IMR-90 (cell line): ENCODE data around the gene IRS2. TPM values are rescaled to one million over a fixed set of nuclear protein-coding genes. Genes with fewer than 3 reads are reported as not detected.

Experiments
- ATAC-seq: fragments of 200-7000 bp; cut with Tn5 transposase; 2 replicates; pipeline ENCODE4 v1.9.1; 2020; ENCODE audit warnings: low read depth, mild to moderate bottlenecking, moderate library complexity
- BruUV-seq: library from RNA; stranded (reverse); fragments of 400-500 nt; replicated peaks from 2 replicates; lab custom pipeline; 2021; lab: Mats Ljungman, UMichigan
- CTCF ChIA-PET: fragments of 300-600 bp; formaldehyde crosslinking; extraction: SDS; loops from one replicate; lab custom pipeline; 2021; ENCODE audit warnings: antibody characterized with exemption; lab: Yijun Ruan, JAX
- POLR2A ChIA-PET: fragments of 300-600 bp; sonication (Branson Sonifier 250); formaldehyde crosslinking; loops from one replicate; lab custom pipeline; 2022; ENCODE audit warnings: antibody characterized with exemption; ENCODE audit not compliant: unreplicated experiment; lab: Charles Lee
- DNase-seq: peaks from one replicate; pipeline ENCODE4 v3.0.0; 2013
- H2AFZ ChIP-seq: replicated peaks from 2 replicates; pipeline ENCODE3; 2013; ENCODE audit warnings: low read length, mild to moderate bottlenecking; ENCODE audit not compliant: poor library complexity
- H2AK5ac ChIP-seq: 2 replicates; pipeline ENCODE4 v1.6.1; 2013; ENCODE audit warnings: low read depth, low read length, inconsistent platforms
- H2AK9ac ChIP-seq: replicated peaks from 2 replicates; pipeline ENCODE3; 2013; ENCODE audit warnings: mild to moderate bottlenecking, low read depth, low read length, moderate library complexity; ENCODE audit not compliant: poor library complexity
- H2BK120ac ChIP-seq: 2 replicates; pipeline ENCODE4 v1.6.1; 2013; ENCODE audit warnings: low read depth, low read length, inconsistent platforms
- H2BK15ac ChIP-seq: 3 replicates; pipeline ENCODE4 v1.6.1; 2013; ENCODE audit warnings: low read depth, low read length, inconsistent platforms
- H2BK20ac ChIP-seq: 2 replicates; pipeline ENCODE4 v1.6.1; 2013; ENCODE audit warnings: low read depth, mild to moderate bottlenecking, inconsistent platforms, low read length, moderate library complexity
- H2BK5ac ChIP-seq: 2 replicates; pipeline ENCODE4 v1.6.1; 2013; ENCODE audit warnings: mild to moderate bottlenecking, low read depth, low read length, inconsistent platforms; ENCODE audit not compliant: poor library complexity, severe bottlenecking
- H3K14ac ChIP-seq: replicated peaks from 2 replicates; pipeline ENCODE4 v1.6.1; 2013; ENCODE audit warnings: low read depth, low read length, inconsistent platforms
- H3K18ac ChIP-seq: 2 replicates; pipeline ENCODE4 v1.6.1; 2013; ENCODE audit warnings: low read depth, low read length, control low read depth
- H3K23ac ChIP-seq: 2 replicates; pipeline ENCODE4 v1.6.1; 2013; ENCODE audit warnings: low read depth, low read length, inconsistent platforms
- H3K27ac ChIP-seq: 2 replicates; pipeline ENCODE4 v1.5.1; 2013; ENCODE audit warnings: mild to moderate bottlenecking, control low read depth, low read length; ENCODE audit not compliant: insufficient read depth
- H3K27me3 ChIP-seq: 2 replicates; pipeline ENCODE4 v1.6.1; 2013; ENCODE audit warnings: low read length; ENCODE audit not compliant: control insufficient read depth, insufficient read depth
- H3K36me3 ChIP-seq: 2 replicates; pipeline ENCODE4 v1.6.1; 2013; ENCODE audit warnings: low read length, mixed read lengths; ENCODE audit not compliant: control insufficient read depth, insufficient read depth
- H3K4ac ChIP-seq: 2 replicates; pipeline ENCODE4 v1.6.1; 2013; ENCODE audit warnings: low read depth, low read length, inconsistent platforms
- H3K4me1 ChIP-seq: 2 replicates; pipeline ENCODE4 v1.6.1; 2013; ENCODE audit warnings: low read length, mixed read lengths; ENCODE audit not compliant: control insufficient read depth, insufficient read depth
- H3K4me2 ChIP-seq: 2 replicates; pipeline ENCODE4 v1.6.1; 2013; ENCODE audit warnings: low read depth, mild to moderate bottlenecking, control low read depth, low read length, moderate library complexity
- H3K4me3 ChIP-seq: 2 replicates; pipeline ENCODE4 v1.5.1; 2013; ENCODE audit warnings: low read depth, mild to moderate bottlenecking, control low read depth, low read length, moderate library complexity; ENCODE audit not compliant: insufficient read depth
- H3K56ac ChIP-seq: 2 replicates; pipeline ENCODE4 v1.6.1; 2013; ENCODE audit warnings: low read length, inconsistent platforms; ENCODE audit not compliant: insufficient read depth; ENCODE audit errors: extremely low read depth
- H3K79me1 ChIP-seq, 2 experiments: 2 replicates each; pipeline ENCODE4 v1.6.1; 2013; ENCODE audit warnings: low read length in 2 of 2, inconsistent platforms in 1 of 2, low read depth in 1 of 2
- H3K9ac ChIP-seq: 2 replicates; pipeline ENCODE4 v1.6.1; 2013; ENCODE audit warnings: low read depth, low read length, control low read depth
- H3K9me1 ChIP-seq: 2 replicates; pipeline ENCODE4 v1.6.1; 2013; ENCODE audit warnings: low read length, inconsistent platforms; ENCODE audit not compliant: insufficient read depth
- H3K9me3 ChIP-seq: 2 replicates; pipeline ENCODE4 v1.6.1; 2013; ENCODE audit warnings: low read length; ENCODE audit not compliant: control insufficient read depth, insufficient read depth
- H4K20me1 ChIP-seq: 2 replicates; pipeline ENCODE4 v1.6.1; 2013; ENCODE audit warnings: low read length, inconsistent platforms; ENCODE audit not compliant: insufficient read depth
- H4K5ac ChIP-seq: 2 replicates; pipeline ENCODE4 v1.6.1; 2013; ENCODE audit warnings: mild to moderate bottlenecking, low read depth, low read length, control low read depth
- H4K8ac ChIP-seq, 2 experiments: 2 replicates each; pipeline ENCODE4 v1.6.1; 2013; ENCODE audit warnings: low read depth in 2 of 2, low read length in 2 of 2, control low read depth in 1 of 2, inconsistent platforms in 1 of 2
- H4K91ac ChIP-seq: 2 replicates; pipeline ENCODE4 v1.6.1; 2013; ENCODE audit warnings: low read depth, low read length, inconsistent platforms; ENCODE audit not compliant: insufficient read depth
- CEBPB ChIP-seq: IDR thresholded peaks from 2 replicates; pipeline ENCODE4 v1.6.1; 2012; ENCODE audit warnings: low read depth, low read length, improper control_type of control experiment
- CHD1 ChIP-seq: IDR thresholded peaks from 2 replicates; pipeline ENCODE4 v1.6.1; 2012; ENCODE audit warnings: low read depth, low read length, improper control_type of control experiment
- CTCF ChIP-seq: conservative IDR thresholded peaks from 2 replicates; pipeline ENCODE4 v1.5.1; 2012; ENCODE audit warnings: mild to moderate bottlenecking, low read depth, low read length, improper control_type of control experiment
- MAZ ChIP-seq: IDR thresholded peaks from 2 replicates; pipeline ENCODE4 v1.6.1; 2012; ENCODE audit warnings: low read depth, mild to moderate bottlenecking, low read length, improper control_type of control experiment, moderate library complexity, borderline replicate concordance
- RCOR1 ChIP-seq: IDR thresholded peaks from 2 replicates; pipeline ENCODE4 v1.6.1; 2012; ENCODE audit warnings: mild to moderate bottlenecking, low read length, improper control_type of control experiment; ENCODE audit not compliant: insufficient replicate concordance
- SMC3 ChIP-seq: fragments of 150-350 bp; IDR thresholded peaks from 2 replicates; pipeline ENCODE4 v1.6.1; 2016; ENCODE audit warnings: low read depth, mild to moderate bottlenecking, antibody characterized with exemption, low read length, moderate library complexity
- WGBS, 2 experiments: methylation state at CpG; one replicate each; pipeline versions ENCODE4 v1.1.5 to v1.1.7; 2013; ENCODE audit warnings: missing lambda C conversion rate in 2 of 2; ENCODE audit not compliant: insufficient read length in 1 of 2; ENCODE audit errors: extremely low coverage in 2 of 2; 5-methylcytosine and 5-hydroxymethylcytosine counted together
- dilution Hi-C: fragments of 300-500 bp; cut with HindIII; formaldehyde crosslinking; loops from one replicate; pipeline ENCODE4 v1.14.3; 2018; ENCODE audit warnings: low sequenced_read_pairs; ENCODE audit not compliant: unreplicated experiment
- in situ Hi-C: fragments of 300-500 bp; cut with MboI; formaldehyde crosslinking; loops from 3 replicates; pipeline ENCODE4 v1.14.3; 2019; ENCODE audit warnings: low sequenced_read_pairs, inconsistent platforms, mixed read lengths
- intact Hi-C: fragments of 100-400 bp; cut with micrococcal nuclease; formaldehyde crosslinking; loops from 2 replicates; pipeline ENCODE4 v1.10.0; 2022
- polyA plus RNA-seq, 3 experiments: library from polyadenylated mRNA; depleted of rRNA; stranded (reverse); fragments of >200 nt; gene quantifications; 2 replicates each; pipeline ENCODE4 v1.2.3, GENCODE V29; 2012; ENCODE audit warnings: low replicate concordance in 1 of 3
- total RNA-seq: library from RNA; depleted of rRNA; stranded (reverse); fragments of >200 nt; gene quantifications from 2 replicates; pipeline ENCODE4 v1.2.3, GENCODE V29; 2012

IRS2 gene
- total and polyA plus RNA-seq, 2 of the 4 experiments (the other 2 are of a cell fraction): 0.36 to 1.4 TPM

GRCh38 chr13:109782823-109783431 is 3.5 kb downstream of the IRS2 start:
- no TSS peak for BruUV-seq
- H3K27ac ChIP-seq: no peak overlapping the region
- H2AK9ac ChIP-seq: no peak overlapping the region
- WGBS, 2 experiments: 98% methylated on average over 63 of the region's 72 CpGs; no CpG with 5 or more reads in 1 of the 2 experiments
- dilution Hi-C loops (loop anchor here (25.0 kb wide), 1 partner anchor 329 kb away; no protein-coding TSS in a partner anchor), in situ Hi-C loops (no loop called here), intact Hi-C loops (no loop called here)
- no peak overlapping the region for H4K91ac ChIP-seq
- no peak overlapping the region for H2AK5ac ChIP-seq
- H3K27me3 ChIP-seq: peaks cover 2% of the 10 kb centered on the region; the same call in 1 of the 2 replicates
- H2BK120ac ChIP-seq: no peak overlapping the region
- POLR2A ChIA-PET: no interaction called here
- H2AFZ ChIP-seq: no peak overlapping the region
- no peak overlapping the region for H4K8ac ChIP-seq
- peaks cover 41% of the 10 kb centered on the region for H4K20me1 ChIP-seq
- no peak overlapping the region for H2BK15ac ChIP-seq
- H3K9me1 ChIP-seq: peaks cover 3% of the 10 kb centered on the region; the same call in 1 of the 2 replicates
- H3K23ac ChIP-seq: no peak overlapping the region
- peaks cover 28% of the 10 kb centered on the region for H3K36me3 ChIP-seq
- no peak overlapping the region for H2BK5ac ChIP-seq
- no peak overlapping the region for H3K56ac ChIP-seq
- H2BK20ac ChIP-seq: no peak overlapping the region
- H3K9ac ChIP-seq: no peak overlapping the region
- H3K79me1 ChIP-seq: peaks cover 17 to 33% of the 10 kb centered on the region in 2 experiments; a peak in 3 of 4 replicates
- CTCF ChIA-PET: no interaction called here
- H3K4me2 ChIP-seq: no peak overlapping the region
- H3K4ac ChIP-seq: no peak overlapping the region
- no peak overlapping the region for H3K4me3 ChIP-seq
- ATAC-seq (no peak), DNase-seq (no peak)
- H3K4me1 ChIP-seq: peaks cover 17% of the 10 kb centered on the region
- no peak overlapping the region for H3K18ac ChIP-seq
- no peak overlapping the region for H3K14ac ChIP-seq
- H4K5ac ChIP-seq: no peak overlapping the region
- TF ChIP-seq CTCF (no peak), RCOR1 (no peak), MAZ (no peak), CEBPB (no peak), CHD1 (no peak), SMC3 (no peak)
- H3K9me3 ChIP-seq: no peaks in the 10 kb centered on the region
